Loucy (cell line): ENCODE results near the gene TOP3B.

Experiments used
- CTCF ChIP-seq: fragments of 200-600 bp; sonication (generic); conservative IDR thresholded peaks from 2 replicates; pipeline ENCODE4 v1.5.1; 2014; ENCODE audit warnings: mild to moderate bottlenecking, antibody characterized with exemption, low read length
- EZH2phosphoT487 ChIP-seq: fragments of 200-600 bp; IDR thresholded peaks from 2 replicates; pipeline ENCODE4 v1.6.1; 2018; ENCODE audit warnings: antibody characterized with exemption, mild to moderate bottlenecking, moderate library complexity, borderline replicate concordance

- TF ChIP-seq CTCF (no peak), EZH2phosphoT487 (no peak)
These were observed 20.5 kb downstream of the TOP3B start for GRCh38 chr22:21961886-21962654.
